Measurements from ENCODE around the gene SYT14.

Gene SYT14

DNA sequence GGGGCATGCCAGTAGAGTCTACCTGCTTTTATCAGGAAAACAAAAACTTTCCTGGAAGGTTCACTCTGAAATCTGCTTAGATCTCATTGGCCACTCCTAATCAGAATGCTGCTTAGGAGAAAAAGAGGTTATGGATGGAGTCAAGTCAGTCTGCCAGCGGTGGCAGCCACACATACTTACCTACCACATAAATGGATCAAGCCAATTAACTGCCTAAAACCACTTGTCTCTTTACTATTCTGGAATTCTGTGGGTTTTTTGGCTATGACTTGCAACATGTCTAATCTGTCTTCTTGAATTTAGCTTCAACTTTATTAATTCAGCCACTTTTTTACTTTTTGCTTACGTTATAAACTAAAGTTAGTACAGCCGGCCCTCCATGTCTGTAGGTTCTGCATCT is 154.3 kb downstream of the SYT14 start:
- DNase-seq (ENCODE audit: low read depth in 1 of 2, low spot score in 1 of 2): no peak
- Histone ChIP-seq H3K27me3 (ENCODE audit: insufficient read depth, poor library complexity, severe bottlenecking) (no peaks in the 10 kb centered on the region), H3K4me3 (replicated peaks; ENCODE audit: insufficient read depth, low read length) (no peak overlapping the region), H3K27ac (replicated peaks) (no peak overlapping the region)
- TF ChIP-seq POLR2AphosphoS5 (IDR thresholded peaks at IDR 0.05; ENCODE audit: low read depth) (no peak), SPI1 (IDR thresholded peaks at IDR 0.05; ENCODE audit: borderline replicate concordance, low read depth) (no peak), GABPA (IDR thresholded peaks at IDR 0.05; ENCODE audit: low read depth) (no peak), CTCF (IDR thresholded peaks at IDR 0.05; ENCODE audit: insufficient read depth, low read length) (no peak)
- TF ChIP-seq, protein P1, sequence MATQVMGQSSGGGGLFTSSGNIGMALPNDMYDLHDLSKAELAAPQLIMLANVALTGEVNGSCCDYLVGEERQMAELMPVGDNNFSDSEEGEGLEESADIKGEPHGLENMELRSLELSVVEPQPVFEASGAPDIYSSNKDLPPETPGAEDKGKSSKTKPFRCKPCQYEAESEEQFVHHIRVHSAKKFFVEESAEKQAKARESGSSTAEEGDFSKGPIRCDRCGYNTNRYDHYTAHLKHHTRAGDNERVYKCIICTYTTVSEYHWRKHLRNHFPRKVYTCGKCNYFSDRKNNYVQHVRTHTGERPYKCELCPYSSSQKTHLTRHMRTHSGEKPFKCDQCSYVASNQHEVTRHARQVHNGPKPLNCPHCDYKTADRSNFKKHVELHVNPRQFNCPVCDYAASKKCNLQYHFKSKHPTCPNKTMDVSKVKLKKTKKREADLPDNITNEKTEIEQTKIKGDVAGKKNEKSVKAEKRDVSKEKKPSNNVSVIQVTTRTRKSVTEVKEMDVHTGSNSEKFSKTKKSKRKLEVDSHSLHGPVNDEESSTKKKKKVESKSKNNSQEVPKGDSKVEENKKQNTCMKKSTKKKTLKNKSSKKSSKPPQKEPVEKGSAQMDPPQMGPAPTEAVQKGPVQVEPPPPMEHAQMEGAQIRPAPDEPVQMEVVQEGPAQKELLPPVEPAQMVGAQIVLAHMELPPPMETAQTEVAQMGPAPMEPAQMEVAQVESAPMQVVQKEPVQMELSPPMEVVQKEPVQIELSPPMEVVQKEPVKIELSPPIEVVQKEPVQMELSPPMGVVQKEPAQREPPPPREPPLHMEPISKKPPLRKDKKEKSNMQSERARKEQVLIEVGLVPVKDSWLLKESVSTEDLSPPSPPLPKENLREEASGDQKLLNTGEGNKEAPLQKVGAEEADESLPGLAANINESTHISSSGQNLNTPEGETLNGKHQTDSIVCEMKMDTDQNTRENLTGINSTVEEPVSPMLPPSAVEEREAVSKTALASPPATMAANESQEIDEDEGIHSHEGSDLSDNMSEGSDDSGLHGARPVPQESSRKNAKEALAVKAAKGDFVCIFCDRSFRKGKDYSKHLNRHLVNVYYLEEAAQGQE (IDR thresholded peaks at IDR 0.05; ENCODE audit: insufficient replicate concordance, low read depth): no peak

DNA sequence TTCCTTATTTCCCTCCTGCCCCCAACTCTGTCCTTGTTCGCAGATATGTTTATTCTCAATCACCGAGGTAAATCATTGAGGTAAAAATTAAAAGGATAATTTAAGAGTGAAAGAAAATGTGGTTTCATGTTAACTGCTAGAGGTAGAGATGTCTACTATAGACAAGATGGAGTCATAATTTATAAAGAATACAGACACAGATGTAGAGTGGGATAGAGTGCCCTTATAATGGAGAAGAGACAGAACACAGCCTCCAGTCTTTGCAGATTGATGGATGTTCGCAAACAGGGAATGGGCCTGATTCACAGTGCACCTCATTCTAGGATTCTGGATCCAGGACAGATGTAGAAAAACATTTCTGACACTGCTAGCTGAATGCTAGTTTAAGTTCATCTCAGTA is 155.4 kb downstream of the SYT14 start:
- no peaks in the 10 kb centered on the region for H3K27me3 ChIP-seq (ENCODE audit: insufficient read depth, poor library complexity, severe bottlenecking)
- no peak overlapping the region for H3K4me3 ChIP-seq (replicated peaks; ENCODE audit: insufficient read depth, low read length)
- no peak for TF ChIP-seq POLR2AphosphoS5 (IDR thresholded peaks at IDR 0.05; ENCODE audit: low read depth)
- TF ChIP-seq CTCF (IDR thresholded peaks at IDR 0.05; ENCODE audit: insufficient read depth, low read length): no peak
- TF ChIP-seq SPI1 (IDR thresholded peaks at IDR 0.05; ENCODE audit: borderline replicate concordance, low read depth): no peak
- no peak for TF ChIP-seq GABPA (IDR thresholded peaks at IDR 0.05; ENCODE audit: low read depth)
- TF ChIP-seq, protein P1 (IDR thresholded peaks at IDR 0.05; ENCODE audit: insufficient replicate concordance, low read depth): no peak
- DNase-seq (ENCODE audit: low read depth in 1 of 2, low spot score in 1 of 2): no peak
- H3K27ac ChIP-seq (replicated peaks): no peak overlapping the region

DNA sequence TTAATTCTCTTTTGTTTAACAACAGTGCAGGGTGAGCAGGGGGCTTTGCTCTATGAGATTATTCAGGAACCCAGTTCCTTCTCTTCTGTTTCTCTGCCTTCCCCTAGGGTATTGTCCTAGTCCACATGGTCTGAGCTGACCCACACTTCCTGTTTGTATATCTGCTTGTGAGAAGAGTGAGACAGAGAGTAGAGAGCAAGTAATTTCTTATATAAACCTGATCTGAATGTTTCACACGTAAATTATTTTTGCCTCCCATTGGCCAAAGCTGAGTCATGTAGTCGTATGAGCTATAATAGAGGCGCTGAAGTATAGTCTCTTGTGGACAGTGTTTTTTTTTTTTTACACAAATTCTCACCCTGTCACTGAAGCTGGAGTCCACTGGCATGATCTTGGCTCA is 160.3 kb downstream of the SYT14 start:
- H3K27ac ChIP-seq (replicated peaks): no peak overlapping the region
- TF ChIP-seq GABPA (IDR thresholded peaks at IDR 0.05; ENCODE audit: low read depth): no peak
- no peak for TF ChIP-seq SPI1 (IDR thresholded peaks at IDR 0.05; ENCODE audit: borderline replicate concordance, low read depth)
- TF ChIP-seq POLR2AphosphoS5 (IDR thresholded peaks at IDR 0.05; ENCODE audit: low read depth): no peak
- DNase-seq (ENCODE audit: low read depth in 1 of 2, low spot score in 1 of 2): no peak
- no peak overlapping the region for H3K4me3 ChIP-seq (replicated peaks; ENCODE audit: insufficient read depth, low read length)
- H3K27me3 ChIP-seq (ENCODE audit: insufficient read depth, poor library complexity, severe bottlenecking): peaks cover 8% of the 10 kb centered on the region

DNA sequence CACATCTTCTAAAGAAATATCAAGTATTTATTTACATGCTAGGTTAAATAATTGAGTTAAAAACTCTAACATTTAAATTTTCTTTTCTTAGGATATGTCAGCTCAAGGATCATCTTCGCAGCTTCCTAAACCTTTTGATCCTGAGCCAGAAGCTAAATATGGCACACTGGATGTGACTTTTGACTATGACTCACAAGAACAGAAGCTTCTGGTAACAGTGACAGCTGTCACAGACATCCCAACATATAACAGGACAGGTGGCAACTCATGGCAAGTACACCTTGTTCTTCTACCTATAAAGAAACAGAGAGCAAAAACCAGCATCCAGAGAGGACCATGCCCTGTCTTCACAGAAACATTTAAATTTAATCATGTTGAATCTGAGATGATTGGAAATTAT is 161.9 kb downstream of the SYT14 start:
- Histone ChIP-seq H3K4me3 (replicated peaks; ENCODE audit: insufficient read depth, low read length) (no peak overlapping the region), H3K27me3 (ENCODE audit: insufficient read depth, poor library complexity, severe bottlenecking) (peaks cover 8% of the 10 kb centered on the region), H3K27ac (replicated peaks) (no peak overlapping the region)
- TF ChIP-seq GABPA (IDR thresholded peaks at IDR 0.05; ENCODE audit: low read depth) (no peak), SPI1 (IDR thresholded peaks at IDR 0.05; ENCODE audit: borderline replicate concordance, low read depth) (no peak), CTCF (IDR thresholded peaks at IDR 0.05; ENCODE audit: insufficient read depth, low read length) (no peak), POLR2AphosphoS5 (IDR thresholded peaks at IDR 0.05; ENCODE audit: low read depth) (no peak)
- TF ChIP-seq, protein P1 (IDR thresholded peaks at IDR 0.05; ENCODE audit: insufficient replicate concordance, low read depth): no peak
- DNase-seq (ENCODE audit: low read depth in 1 of 2, low spot score in 1 of 2): no peak

Data from HL-60 (cell line).